Astrocyte of the spinal cord (primary cell): ENCODE results near the gene TJP3.

Source experiments
- DNase-seq: peaks from one replicate; pipeline ENCODE4 v3.0.0; 2011; ENCODE audit warnings: low read depth, low spot score
- H3K4me3 ChIP-seq: 2 replicates; pipeline ENCODE4 v1.5.1; 2011; ENCODE audit warnings: low read depth, mild to moderate bottlenecking, low read length, moderate library complexity
- in situ Hi-C: cut with HindIII; loops from 2 replicates; pipeline ENCODE4 v1.10.0; 2017; ENCODE audit warnings: low sequenced_read_pairs
- TF ChIP-seq, protein P1 (sequence below): IDR thresholded peaks from 2 replicates; pipeline ENCODE4 v1.5.1; 2012; ENCODE audit warnings: low read depth, mild to moderate bottlenecking, low read length, inconsistent platforms

TJP3 gene

DNA sequence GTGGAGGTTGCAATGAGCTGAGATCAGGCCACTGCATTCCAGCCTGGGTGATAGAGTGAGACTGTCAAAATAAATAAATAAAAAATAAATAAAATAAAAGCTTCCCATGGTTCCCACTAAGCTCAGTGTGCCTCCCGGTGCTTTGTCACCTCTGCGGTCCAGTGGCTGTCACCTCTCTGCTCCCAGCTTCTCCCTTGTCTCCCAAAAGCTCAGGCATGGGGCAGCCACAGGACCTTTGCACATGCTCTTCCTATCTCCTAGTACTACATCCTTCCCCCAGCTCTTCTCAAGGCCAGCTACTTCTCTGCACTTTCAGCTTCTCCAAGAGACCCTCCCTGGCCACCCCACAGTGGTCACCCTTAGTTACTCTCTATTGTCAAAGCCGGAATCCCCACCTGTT, 85.6 kb downstream of the TJP3 start:
- no peak overlapping the region for H3K4me3 ChIP-seq
- in situ Hi-C loops: no loop called here

DNA sequence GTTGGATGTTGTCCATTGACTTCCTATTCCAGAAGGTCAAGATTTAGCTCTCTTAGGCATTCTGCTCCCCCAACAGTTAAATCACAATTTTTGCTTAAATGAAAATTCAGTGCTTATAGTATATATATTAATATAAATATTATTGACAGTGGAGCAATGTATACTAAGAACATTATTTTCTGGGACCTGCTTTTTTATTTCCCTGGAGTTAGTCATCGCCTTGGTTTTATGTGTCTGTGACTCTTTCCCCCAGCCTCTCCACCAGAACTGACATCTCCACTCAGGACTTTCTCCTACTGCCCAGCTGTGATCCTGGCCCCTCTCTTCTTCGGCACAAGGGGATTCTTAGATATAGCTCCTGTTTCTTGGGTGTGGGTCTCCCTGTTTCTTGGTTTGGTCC, 88.2 kb downstream of the TJP3 start:
- no peak for DNase-seq
- H3K4me3 ChIP-seq: no peak overlapping the region
- TF ChIP-seq, protein P1, sequence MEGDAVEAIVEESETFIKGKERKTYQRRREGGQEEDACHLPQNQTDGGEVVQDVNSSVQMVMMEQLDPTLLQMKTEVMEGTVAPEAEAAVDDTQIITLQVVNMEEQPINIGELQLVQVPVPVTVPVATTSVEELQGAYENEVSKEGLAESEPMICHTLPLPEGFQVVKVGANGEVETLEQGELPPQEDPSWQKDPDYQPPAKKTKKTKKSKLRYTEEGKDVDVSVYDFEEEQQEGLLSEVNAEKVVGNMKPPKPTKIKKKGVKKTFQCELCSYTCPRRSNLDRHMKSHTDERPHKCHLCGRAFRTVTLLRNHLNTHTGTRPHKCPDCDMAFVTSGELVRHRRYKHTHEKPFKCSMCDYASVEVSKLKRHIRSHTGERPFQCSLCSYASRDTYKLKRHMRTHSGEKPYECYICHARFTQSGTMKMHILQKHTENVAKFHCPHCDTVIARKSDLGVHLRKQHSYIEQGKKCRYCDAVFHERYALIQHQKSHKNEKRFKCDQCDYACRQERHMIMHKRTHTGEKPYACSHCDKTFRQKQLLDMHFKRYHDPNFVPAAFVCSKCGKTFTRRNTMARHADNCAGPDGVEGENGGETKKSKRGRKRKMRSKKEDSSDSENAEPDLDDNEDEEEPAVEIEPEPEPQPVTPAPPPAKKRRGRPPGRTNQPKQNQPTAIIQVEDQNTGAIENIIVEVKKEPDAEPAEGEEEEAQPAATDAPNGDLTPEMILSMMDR: no peak
- in situ Hi-C loops: no loop called here

More for the DNA sequence above, 85.6 kb downstream of the TJP3 start:
- TF ChIP-seq, protein P1: no peak
- DNase-seq: no peak

DNA sequence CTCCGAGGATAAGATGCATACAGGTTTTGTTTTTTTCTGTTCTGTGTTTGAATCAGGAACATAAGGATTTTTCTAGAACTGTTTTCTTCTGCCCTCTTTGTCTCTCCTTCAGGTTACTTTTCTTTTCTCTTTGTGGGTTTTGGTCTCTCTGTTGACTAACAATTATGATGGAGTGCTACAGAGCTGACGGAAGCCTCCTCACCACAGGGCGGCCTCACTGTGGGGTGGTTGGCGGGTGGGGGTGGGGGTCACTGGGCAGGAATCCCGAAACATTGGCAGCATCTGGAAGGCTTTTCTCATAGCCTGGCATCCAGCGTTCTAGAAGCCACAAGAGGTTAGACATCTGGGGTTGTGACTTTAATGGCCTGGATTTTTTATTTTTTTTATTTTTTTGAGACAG, 90.0 kb downstream of the TJP3 start:
- no peak for DNase-seq
- no peak overlapping the region for H3K4me3 ChIP-seq
- in situ Hi-C loops: no loop called here
- TF ChIP-seq, protein P1: no peak
